A673 (cell line): ENCODE measurements around the gene RNF213.

ENCODE experiments used
- EZH2 ChIP-seq: fragments of 200-600 bp; sonication (generic); IDR thresholded peaks from 2 replicates; pipeline ENCODE4 v1.6.1; 2017; ENCODE audit warnings: borderline replicate concordance, low read depth, mild to moderate bottlenecking, mixed read lengths, antibody characterized with exemption, low read length; ENCODE audit not compliant: poor library complexity, severe bottlenecking
- TF ChIP-seq, protein P1 (sequence below): fragments of 300-800, 200-600 bp; sonication (generic); conservative IDR thresholded peaks from 2 replicates; pipeline ENCODE4 v1.5.1; 2017; ENCODE audit warnings: low read depth, mild to moderate bottlenecking, antibody characterized with exemption, low read length, moderate library complexity, mixed read lengths

- TF ChIP-seq EZH2 = no peak
- TF ChIP-seq, protein P1, sequence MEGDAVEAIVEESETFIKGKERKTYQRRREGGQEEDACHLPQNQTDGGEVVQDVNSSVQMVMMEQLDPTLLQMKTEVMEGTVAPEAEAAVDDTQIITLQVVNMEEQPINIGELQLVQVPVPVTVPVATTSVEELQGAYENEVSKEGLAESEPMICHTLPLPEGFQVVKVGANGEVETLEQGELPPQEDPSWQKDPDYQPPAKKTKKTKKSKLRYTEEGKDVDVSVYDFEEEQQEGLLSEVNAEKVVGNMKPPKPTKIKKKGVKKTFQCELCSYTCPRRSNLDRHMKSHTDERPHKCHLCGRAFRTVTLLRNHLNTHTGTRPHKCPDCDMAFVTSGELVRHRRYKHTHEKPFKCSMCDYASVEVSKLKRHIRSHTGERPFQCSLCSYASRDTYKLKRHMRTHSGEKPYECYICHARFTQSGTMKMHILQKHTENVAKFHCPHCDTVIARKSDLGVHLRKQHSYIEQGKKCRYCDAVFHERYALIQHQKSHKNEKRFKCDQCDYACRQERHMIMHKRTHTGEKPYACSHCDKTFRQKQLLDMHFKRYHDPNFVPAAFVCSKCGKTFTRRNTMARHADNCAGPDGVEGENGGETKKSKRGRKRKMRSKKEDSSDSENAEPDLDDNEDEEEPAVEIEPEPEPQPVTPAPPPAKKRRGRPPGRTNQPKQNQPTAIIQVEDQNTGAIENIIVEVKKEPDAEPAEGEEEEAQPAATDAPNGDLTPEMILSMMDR = no peak
Measured at GRCh38 chr17:80216473-80217456, 43.9 kb upstream of the RNF213 start.
